Stimulated activated CD4-positive, alpha-beta T cell treated with anti-CD3 and anti-CD28 coated beads, Interleukin-4, amount 100 ng/mL, for 4 hours (primary cell): ENCODE data around the gene ABLIM3.
"Not testable (repeated sequence)": the region's sequence is repeated elsewhere in the genome, so short reads cannot be mapped to it uniquely, and the experiment has no call there.

ENCODE experiments used
- DNase-seq, 2 experiments: peaks; one replicate each; pipeline ENCODE4 v3.0.0-alpha.2; 2020

ABLIM3 gene

DNA sequence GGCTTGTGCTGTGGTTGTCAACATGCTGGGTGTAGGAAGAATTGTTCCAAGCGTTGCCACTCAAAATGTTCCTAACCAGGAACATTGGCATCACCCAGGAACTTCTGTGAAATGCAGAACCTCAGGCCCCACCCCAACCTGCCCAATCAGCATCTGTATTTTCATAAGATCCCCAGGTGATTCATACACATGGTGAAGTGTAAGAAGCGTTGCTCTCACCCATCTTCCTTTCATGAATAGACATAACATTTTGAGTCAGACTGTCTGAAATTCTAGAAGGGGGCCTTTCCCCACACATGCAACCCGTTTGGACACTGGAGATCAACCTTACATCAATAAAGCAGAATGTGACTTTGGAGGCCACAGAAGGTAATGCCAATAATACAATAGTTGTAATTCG, 121.0 kb downstream of the ABLIM3 start:
- no peak for DNase-seq

DNA sequence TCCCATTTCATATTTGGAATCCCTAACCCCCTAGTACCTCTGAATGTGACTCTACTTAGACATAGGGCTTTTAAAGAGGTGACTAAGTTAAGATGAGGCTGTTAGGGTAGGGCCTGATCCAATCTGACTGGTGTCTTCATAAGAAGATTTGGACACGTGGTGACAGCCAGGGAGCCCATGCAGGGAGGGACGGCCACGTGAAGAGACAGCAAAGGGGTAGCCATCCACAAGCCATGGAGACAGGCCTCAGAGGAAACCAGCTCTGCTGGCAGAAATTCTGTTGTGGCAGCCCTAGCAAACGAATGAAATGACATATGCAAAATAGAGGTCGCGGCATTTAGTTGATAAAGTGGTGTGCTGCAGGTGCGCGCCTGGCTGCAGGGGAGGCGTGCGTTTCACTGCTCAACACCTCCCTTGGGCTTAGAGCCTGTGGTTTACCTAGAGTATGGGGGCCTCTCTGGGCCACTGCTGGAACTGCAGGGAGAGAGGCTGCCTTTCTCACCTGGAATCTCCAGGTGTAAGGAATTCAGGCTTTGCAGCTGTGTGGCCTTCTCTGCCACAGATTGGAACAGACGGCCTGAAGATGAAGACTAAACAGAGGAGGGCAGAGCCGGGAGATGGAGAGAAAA, 123.3 kb downstream of the ABLIM3 start:
- peak; percentile 20 to 21 for DNase-seq

DNA sequence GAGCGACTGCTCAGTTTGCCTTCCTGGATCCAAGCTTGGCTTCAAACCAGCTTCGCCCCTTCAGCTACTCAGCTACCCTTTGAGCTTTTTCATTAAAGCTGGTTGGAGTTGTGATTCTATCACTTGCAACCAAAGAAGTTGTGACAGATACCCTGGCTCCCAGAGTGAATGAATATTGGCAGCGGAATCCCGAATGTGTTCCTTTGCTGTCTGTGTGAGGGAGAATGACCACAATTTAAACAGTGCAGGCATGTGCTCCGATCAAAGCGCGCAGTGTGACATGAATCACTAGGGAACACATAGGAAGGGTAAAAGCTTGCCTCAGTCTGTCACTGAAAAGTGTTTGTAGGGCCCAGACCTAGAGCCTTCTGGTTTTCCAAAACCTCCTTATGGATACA, 123.8 kb downstream of the ABLIM3 start:
- DNase-seq: no peak

DNA sequence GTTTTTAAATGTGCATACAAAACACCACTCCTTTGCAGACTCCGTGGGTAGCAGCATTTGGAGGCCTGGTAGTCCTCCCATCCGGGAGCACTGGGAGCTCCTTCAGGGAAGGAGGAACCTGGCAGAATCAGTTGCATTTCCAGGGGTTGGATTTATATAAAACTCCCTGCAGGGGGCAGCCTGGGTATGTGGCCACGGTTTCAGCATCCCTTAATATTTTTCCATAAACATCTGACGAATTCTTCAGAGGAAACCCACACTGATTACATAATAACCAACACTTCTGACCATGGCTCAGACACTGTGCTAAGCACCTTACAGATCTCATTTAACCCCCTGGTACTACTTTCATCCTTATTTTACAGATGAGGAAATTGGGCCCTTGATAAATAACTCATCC, 124.3 kb downstream of the ABLIM3 start:
- DNase-seq: no peak

DNA sequence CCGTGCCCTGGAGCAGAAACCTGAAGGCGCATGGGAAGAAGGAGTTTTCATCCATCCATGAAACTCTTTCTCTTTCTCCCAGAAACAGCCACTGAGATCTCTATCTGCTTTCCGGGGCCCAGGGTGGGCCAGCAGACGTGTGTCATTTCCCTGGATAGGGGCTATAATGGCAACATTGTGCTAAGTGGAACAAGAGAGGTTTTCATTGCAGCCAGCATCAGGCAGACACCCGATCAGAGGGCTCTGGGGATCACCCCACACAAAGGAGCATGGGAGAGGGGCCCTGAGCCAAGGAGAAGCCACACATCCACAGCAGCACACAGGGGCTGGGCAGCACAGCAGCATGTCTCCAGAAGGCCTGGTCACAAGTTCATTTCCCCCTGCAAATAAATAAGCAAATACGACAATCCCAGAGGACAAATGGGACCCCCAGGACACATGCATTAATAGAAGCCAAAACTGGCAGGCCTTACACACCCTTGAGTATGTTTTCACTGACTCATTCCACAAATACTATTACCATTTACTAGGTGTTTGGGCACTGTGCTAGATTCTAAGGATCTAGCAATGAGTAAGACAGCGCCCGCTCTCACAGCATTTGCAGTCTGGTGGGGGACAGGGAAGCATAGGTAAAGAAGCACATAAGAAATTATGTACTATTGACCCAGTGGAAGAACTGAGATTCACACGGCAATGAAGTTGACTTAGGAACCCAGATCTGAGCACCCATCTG, 126.1 kb downstream of the ABLIM3 start:
- DNase-seq: no peak

DNA sequence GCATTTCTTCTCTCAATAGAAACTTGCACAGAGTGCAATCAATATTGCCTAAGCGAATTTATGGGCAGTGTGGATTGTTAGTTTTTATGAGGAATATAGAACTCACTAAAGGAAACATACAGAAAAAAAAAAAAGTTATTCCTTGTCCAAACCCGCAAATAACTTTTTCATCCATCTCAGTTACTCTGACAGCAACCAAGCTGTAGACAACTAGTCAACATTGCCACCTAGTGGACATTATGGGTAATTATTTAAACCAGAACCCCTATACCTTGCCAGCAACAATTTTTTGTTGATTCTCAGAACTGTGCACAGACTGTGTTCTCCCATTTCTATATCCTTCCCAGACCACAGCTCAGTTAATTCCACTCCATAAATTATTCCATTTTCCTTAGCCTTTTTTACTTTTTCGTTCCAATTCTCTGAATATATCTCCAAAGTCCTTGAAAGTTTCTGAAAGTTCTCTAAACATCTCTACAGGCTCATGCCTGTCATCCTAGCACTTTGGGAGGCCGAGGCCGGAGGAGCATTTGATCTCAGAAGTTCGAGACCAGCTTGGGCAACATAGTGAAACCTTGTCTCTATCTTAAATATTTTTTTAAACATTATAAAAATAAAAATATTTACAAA, 127.8 kb downstream of the ABLIM3 start:
- DNase-seq: no peak

DNA sequence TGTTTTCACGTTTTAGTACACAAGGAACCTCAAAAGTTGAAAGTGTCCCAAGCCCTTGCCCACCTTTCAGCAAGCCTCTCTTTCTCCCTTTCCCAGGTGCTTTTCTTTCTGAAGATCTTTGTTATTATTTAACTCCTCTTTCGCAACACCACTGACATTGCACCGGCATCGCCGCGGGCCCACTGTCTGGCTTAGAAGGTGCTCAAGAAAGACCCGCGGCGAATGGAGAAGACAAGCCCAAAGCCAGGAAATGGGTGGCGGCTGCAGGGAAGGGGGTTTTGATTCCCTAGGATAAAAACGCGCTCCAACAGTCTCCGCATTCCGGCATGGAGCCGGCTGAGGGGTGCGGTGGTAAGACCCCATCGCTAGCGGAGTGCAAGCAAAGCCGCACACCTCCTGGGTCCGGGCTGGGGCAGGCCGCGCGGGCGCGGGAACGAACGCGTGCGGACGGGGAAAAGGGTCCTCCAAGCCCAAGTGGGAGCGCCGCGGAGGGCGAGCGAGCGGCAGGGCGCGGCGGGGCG, 130.0 kb downstream of the ABLIM3 start:
- DNase-seq: no peak

DNA sequence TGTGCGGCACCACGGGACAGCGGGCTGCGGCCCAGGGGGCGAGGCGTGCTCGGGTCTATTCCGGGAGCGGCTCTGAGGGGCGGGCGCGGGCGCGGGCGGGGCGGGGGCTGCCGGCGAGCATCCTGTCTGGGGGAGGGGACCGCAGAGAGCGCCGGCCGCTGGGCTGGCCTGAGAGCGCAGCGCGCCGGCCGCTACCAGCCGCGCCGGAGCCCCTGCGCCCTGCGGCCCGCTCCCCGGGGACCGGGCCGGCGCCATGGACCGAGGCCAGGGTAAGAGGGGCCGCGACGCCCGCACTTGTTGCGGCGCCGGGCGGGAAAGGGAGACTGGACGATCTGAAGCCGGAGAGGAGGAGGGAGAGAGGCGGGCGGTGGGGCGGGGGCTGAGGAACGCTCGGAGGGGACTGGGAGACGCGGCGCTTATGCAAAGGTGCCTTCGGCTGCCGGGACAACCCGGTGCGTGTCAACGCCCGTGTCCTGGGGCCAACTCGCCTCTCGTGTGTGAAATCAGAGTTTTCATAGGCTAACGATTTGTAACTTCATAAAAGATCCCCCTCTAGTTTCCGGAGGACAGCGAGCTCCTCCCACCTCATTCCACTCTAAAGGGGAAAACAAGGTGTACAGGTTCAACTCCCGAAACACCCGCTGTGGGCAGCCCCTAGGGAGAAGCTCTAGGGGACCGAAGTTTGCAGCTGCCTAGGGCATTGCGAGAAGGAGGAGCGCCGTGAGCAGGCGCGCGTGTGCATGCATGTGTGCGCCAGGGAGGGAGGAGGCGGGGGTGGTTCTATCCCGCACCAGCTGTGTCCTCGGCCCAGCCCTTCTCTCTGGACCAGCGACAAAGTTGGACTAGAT, 130.6 kb downstream of the ABLIM3 start, which contains the start of gene AFAP1L1:
Gene AFAP1L1, plus strand, starts transcription at position 144 of the 848 bp plus-strand sequence. Its CDS starts 110 bp downstream, at position 254.
- DNase-seq: peak in 1 of 2 experiments; percentile 23

DNA sequence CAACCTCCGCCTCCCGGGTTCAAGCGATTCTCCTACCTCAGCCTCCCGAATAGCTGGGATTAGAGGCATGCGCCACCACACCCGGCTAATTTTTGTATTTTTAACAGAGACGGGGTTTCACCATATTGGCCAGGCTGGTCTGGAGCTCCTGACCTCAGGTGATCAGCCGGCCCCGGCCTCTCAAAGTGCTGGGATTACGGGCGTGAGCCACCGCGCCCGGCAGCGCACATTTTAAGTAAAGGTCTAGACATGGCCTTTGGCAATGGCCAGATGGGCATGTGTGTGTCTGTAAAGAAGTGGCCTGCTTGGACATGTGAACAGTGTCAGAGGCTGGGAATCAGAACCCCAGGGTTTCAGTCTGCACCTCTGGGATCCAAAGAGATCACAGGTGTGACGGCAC, 131.5 kb downstream of the ABLIM3 start:
- DNase-seq: not testable (repeated sequence)

DNA sequence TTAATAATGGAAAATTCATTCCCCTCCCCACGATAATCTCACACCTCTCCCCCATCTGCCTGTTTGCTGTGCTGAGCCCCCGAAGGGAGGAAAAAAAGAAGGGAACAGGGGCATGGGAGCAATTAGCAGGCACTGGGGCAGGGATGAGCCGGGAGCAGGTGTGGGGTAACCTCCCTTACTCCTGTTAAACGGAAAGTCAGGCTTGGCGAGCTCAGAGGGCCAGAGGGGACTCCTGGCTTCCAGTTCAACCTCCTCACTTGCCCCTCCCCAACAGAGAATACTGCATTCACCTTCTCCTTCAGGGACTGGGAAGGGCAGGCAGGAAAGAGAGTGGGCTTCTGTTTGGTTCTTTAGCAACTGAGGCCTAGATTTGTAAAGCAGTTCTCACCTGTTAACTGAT, 131.9 kb downstream of the ABLIM3 start:
- DNase-seq: no peak

DNA sequence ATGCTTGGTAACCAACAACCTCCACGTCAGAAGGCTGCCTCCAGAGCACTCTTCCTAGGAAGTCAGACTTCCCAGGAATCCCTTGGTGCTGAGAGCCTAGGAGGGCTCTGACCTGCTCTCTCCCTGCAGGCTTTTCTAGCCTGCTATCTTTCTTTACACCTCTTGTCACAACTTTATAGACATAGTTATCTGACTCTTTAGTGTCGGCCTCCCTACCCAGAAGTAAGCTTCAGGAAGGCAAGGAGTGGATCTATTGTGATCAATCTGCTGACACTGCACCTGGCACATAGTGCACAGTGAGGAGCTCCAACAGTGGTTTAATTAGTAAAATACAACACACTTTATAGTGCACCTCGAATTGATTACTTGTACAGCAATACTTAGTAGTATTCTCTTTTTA, 132.7 kb downstream of the ABLIM3 start:
- DNase-seq: no peak

DNA sequence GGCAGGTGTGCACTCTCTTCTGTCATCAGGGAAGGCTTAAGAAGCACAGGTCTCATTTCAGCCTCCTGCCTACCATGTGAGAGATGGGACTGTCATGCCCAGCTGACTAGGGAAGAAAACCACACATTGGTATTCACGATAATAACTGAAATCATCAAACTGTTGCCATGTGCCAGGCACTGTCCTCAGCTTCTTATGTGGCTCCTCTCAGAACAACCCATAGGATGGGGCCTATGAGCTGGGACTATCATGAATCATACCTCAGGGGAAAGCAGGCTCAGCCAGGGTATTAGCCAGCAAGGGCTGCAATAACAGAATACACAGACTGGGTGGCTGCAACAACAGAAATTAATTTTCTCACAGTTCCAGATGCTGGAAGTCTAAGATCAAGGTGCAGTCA, 133.6 kb downstream of the ABLIM3 start:
- DNase-seq: no peak

DNA sequence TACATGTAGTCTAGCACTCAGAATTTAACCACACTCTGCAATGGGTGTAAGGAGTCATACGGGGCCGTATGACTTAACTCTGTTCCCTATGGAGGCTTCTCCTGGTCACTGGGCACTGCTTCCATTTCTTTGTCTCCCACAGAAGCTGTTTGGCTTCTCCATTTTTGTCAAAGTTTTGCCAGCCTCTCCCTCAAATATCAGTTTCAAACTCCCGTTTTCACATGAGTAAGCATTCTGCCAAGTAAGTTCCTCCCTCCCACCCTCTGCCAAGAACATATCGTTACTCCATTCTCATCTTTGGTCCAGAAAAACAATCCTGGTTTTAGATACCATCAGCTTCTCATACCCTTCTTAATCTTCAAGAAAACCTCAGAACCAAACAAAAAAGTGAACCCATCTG, 136.5 kb downstream of the ABLIM3 start:
- no peak for DNase-seq

DNA sequence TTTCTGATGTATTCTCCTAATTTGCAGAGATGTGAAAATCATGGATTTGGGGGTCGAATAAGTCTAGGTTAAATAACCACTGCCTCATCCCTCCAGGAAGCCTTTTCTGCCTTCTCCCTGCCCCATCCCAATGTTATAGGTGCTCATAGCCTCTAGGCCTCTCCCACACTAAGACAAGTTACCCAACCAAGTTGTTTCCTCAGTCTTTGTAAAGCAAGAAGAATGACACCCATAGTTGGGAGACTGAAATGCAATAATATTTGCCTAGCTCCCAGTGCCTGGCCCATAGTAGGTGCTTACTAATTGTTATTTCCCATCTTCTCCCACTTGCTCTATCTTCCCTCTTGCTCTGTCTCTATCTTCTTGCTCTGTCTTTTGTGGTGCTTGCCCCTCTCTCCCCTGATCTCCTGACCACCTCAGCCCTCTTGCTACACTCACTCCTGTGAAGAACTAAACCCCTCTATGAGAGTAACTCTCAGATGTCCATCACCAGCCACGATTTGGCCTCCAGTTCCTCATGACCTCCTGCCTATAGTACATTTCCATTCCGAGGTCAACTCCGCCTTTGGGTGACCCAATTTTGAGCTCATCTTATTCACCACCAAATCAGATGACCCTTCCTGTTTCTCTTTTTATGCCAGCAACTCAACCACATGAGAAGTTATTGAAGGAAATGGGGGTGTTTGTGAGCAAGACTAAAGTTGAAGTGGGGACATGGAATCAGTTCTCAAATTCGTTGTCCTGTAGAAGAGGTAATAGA, 137.3 kb downstream of the ABLIM3 start:
- DNase-seq: no peak

DNA sequence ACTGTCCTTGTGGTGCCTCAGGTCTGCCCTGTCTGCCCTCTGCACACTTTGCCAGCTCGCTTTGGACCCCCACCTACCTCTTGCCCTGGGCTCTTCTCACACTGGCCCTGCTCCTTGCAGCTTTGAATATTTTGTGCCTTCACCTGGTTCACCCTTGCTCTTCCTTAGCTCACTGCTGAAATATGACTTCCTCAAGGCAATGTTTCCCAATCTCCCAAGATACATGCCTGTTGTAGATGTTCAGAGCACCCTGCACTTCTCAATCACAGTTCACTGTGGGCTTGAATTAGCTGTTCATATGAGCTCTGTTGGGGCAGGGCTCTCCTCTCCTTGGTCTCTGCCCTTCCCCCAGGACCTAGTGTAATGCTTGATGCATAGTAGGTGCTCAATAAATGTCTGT, 138.4 kb downstream of the ABLIM3 start:
- DNase-seq: no peak

DNA sequence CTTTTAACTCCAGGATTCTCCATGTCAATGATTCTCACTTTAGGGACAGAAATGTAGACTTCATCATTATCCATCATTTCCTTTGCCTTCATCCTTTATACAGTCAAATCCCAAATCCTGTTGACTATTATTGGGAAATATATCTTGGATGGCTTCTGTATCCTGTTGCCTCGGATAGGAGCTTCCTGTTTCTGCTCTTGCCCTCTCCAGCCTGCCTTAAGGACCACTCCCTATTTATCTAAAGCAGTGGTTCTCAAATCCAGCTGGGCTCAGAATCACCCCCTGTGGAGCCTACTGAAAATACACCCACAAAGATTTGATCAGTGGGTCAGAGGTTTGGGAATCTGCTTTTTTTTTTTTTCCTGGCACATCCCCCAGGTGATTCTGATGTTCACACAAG, 138.8 kb downstream of the ABLIM3 start:
- DNase-seq: no peak

DNA sequence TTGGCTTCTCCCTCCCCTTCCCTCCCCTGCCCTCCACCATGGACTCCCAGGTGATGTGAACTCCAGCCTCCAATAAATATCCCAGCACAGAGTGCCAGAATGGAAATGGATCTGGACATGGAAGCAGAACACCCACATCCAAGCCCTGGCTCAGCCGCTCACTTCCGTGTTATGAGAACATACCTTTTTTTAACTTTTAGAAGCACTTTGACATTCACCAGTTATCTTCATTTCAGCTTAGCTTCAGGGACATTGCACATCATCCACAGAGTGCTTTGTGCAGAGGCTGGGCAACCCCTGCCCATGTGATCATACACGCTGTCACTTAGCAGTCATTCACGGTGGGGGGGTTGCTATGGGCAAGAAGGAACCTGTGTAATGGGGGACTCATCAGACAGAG, 139.5 kb downstream of the ABLIM3 start:
- no peak for DNase-seq

DNA sequence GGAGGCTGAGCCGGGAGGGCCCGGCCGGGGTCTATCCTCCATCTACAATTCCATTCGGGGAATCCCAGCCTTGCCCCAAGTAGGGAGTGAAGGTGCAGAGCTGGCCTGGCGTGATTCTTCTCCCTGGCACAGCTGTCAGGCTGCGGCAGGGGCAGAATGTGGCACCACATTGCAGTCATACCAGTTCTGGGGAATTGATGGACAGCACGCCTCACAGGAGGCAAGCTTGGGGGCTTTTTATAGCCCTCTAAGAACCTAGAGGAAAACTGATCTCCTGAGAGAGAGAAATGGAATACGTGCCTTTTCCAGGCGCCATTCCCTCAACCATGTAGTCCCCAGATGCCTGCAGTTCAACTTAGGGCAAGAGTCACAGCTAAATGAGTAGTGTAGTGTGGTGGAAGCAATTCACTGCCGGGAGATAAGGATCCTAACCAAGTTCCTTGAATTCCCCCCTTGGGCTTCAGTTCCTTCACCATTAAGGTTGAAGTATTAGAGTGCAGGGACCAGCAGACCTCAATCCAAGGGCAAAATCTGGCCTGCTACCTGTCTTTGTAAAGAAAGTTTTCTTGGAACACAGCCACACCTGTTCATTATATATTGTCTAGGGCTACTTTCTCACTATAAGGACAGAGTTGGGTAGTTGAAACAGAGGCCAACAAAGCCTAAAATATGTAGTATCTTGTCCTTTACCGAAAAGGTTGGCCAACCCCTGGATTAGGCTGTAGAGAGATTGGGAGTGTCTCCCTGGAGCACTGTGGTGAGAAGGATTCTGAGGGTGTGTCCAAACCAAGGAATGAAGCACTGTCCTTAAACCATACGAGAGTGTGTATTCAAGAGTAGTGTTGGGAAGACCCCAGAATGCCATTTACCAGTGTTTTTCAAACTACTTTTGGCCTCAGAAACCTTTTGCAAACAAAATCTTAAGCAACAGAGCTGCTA, 141.0 kb downstream of the ABLIM3 start:
- DNase-seq: no peak

DNA sequence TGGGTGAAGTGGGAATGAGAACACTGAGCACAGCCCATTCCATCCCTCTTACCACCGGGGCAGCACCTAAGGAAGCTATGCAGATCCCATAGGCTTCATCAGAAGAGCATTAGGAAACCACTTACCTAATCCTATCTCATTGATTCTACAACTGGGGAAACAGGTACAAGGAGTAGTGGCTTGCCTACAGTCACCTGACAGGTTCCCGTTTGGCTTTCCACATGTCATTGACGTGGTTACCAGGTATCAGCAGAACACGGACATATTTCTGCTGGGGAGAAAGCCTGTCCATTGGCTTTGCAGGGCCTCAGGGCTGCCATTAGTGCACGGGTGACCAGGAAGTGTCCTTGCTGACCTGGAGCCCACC, 141.7 kb downstream of the ABLIM3 start:
- no peak for DNase-seq

DNA sequence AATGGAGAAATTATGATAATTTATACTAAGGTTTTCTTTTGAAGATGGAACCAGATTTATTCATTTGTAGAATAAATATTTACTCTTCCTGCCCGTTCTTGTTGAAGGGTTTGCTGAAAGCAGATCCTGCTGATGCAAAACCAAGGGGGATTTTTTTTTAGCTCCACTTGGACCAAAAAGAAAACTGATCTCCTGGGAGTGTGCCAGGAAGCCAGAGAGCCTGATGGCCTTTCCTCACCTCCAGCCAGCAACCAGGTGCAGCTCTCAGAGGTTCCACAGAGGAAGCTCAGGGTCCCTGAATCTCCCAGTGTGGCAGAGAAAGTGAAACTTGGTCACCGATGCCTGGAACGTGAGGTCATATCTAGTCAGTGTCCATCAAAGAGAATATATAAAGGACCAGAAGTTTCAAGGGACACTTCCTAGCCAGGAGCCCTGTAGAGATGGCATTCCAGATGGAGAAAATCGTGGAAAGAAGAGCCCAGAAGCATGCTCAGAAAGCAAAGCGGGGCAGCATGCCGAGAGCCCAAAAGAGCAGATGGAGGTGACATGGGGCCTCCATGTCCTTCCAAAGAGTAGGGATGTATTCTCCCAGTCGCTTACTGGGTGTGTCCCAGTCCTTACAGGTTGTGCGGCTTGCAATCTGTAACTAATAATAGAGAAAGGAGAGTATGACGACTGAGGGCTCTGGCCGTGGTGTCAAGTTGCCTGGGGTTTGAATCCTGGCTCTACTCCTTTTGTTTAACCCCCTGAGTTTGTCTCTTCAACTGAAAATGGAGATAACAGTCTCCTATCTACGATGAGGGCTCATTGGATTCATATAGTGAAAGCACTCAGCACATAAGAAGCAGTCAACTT, 142.6 kb downstream of the ABLIM3 start:
- DNase-seq: no peak
